ENCODE results near the gene UCHL1. TPM values are rescaled to one million over a fixed set of nuclear protein-coding genes. Genes with fewer than 3 reads are reported as not detected.

The UCHL1 gene
- total RNA-seq, 1 experiment from 2014 or later = 0.74 TPM

GRCh38 chr4:41213625-41214135 lies 43.0 kb upstream of the UCHL1 start:
- POLR2A ChIA-PET = no interaction called here
- CTCF ChIA-PET = interaction anchor here (0.6 to 1.5 kb wide), 7 partner anchors 9 to 350 kb away, joined by 3 to 6 read pairs (median 3); no protein-coding TSS in a partner anchor
- no peaks in the 10 kb centered on the region for H3K9me3 ChIP-seq (ENCODE audit: control insufficient read depth, insufficient read depth, low read depth, low read length)
- peaks cover 4% of the 10 kb centered on the region; the same call in 1 of the 2 replicates for H3K36me3 ChIP-seq (ENCODE audit: control insufficient read depth, insufficient read depth, low read length)
- H3K4me1 ChIP-seq (ENCODE audit: control insufficient read depth, insufficient read depth, low read length) = peaks cover 33% of the 10 kb centered on the region
- peak overlapping the region; percentile 77 for H3K27ac ChIP-seq (ENCODE audit: low read length)
- no peak for DNase-seq (ENCODE audit: low read depth, low spot score)
- intact Hi-C loops (cut with micrococcal nuclease; ENCODE audit: unreplicated experiment) = loop anchor here (2.0 to 5.0 kb wide), 2 partner anchors 237 to 286 kb away; no protein-coding TSS in a partner anchor
- no peaks in the 10 kb centered on the region for H3K27me3 ChIP-seq (ENCODE audit: control insufficient read depth, insufficient read depth, low read length)
- in situ Hi-C loops (cut with HindIII; ENCODE audit: low pct_unique_long_range_greater_than_20kb, low sequenced_read_pairs) = no loop called here
- H3K4me3 ChIP-seq (ENCODE audit: low read depth in 2 of 2, low read length in 2 of 2) = peak overlapping the region; percentile 84 to 91
- no TSS peak for BruUV-seq (replicated peaks)
- TF ChIP-seq, protein P1, sequence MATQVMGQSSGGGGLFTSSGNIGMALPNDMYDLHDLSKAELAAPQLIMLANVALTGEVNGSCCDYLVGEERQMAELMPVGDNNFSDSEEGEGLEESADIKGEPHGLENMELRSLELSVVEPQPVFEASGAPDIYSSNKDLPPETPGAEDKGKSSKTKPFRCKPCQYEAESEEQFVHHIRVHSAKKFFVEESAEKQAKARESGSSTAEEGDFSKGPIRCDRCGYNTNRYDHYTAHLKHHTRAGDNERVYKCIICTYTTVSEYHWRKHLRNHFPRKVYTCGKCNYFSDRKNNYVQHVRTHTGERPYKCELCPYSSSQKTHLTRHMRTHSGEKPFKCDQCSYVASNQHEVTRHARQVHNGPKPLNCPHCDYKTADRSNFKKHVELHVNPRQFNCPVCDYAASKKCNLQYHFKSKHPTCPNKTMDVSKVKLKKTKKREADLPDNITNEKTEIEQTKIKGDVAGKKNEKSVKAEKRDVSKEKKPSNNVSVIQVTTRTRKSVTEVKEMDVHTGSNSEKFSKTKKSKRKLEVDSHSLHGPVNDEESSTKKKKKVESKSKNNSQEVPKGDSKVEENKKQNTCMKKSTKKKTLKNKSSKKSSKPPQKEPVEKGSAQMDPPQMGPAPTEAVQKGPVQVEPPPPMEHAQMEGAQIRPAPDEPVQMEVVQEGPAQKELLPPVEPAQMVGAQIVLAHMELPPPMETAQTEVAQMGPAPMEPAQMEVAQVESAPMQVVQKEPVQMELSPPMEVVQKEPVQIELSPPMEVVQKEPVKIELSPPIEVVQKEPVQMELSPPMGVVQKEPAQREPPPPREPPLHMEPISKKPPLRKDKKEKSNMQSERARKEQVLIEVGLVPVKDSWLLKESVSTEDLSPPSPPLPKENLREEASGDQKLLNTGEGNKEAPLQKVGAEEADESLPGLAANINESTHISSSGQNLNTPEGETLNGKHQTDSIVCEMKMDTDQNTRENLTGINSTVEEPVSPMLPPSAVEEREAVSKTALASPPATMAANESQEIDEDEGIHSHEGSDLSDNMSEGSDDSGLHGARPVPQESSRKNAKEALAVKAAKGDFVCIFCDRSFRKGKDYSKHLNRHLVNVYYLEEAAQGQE (IDR thresholded peaks at IDR 0.05; ENCODE audit: insufficient read depth in 1 of 2, low read depth in 2 of 2, low read length in 1 of 2) = no peak
- TF ChIP-seq SIN3A (IDR thresholded peaks at IDR 0.05; ENCODE audit: borderline replicate concordance, insufficient read depth, low read depth, low read length) = 0 out of 2 replicates have a peak, but pooled peaks have one; percentile 29
- peak; percentile 5 for ATAC-seq

DNA sequence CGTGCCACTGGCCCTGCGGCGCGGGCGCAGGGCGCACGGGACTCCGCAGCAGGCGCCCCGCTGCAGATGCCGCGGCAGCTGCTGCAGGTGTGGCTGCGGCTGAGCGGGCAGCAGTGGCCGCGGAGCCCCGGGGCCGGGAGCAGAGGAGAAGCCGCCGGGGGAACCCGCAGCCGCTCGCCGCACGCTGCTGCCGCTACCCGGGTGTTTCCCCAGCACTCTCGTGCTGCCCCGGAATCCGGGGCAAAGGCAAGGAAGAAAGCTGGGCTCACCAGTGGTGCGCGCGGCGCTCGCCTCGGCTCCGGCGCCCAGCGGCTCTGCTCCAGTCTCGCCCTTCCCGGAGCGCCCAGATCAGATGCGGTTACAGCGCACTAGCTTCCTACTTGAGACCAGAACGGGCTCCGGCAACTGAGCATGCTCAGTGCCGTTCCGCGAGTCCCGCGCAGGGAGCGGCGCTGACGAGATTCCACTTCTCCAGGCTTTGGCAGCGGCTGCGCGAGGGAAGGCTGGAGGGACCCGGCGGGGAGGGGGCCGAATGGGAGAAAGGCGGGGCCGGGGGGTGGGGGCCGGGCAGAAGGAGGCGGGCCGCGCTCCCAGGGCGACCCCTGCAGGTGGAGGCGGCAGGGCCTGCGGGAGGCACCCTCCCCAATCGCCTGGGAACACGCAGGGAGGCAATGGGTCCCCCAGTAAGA lies 42.4 kb upstream of the UCHL1 start, which contains the start of gene APBB2:
TSS of gene APBB2 (minus strand) at position 407 of the 689 bp plus-strand sequence. CDS start 181,288 bp downstream, outside the sequence.
- Histone ChIP-seq H3K27me3 (ENCODE audit: control insufficient read depth, insufficient read depth, low read length) (no peaks in the 10 kb centered on the region), H3K36me3 (ENCODE audit: control insufficient read depth, insufficient read depth, low read length) (peaks cover 4% of the 10 kb centered on the region; the same call in 1 of the 2 replicates), H3K27ac (ENCODE audit: low read length) (peak within 1 kb of the TSS; percentile 93), H3K4me3 (ENCODE audit: low read depth in 2 of 2, low read length in 2 of 2) (peak within 1 kb of the TSS; percentile 84 to 91), H3K4me1 (ENCODE audit: control insufficient read depth, insufficient read depth, low read length) (peaks cover 29% of the 10 kb centered on the region), H3K9me3 (ENCODE audit: control insufficient read depth, insufficient read depth, low read depth, low read length) (no peaks in the 10 kb centered on the region)
- POLR2A ChIA-PET = no interaction called here
- DNase-seq (ENCODE audit: low read depth, low spot score) (peak; percentile 84), ATAC-seq (peak; percentile 87)
- CTCF ChIA-PET = interaction anchor here (0.6 to 1.5 kb wide), 10 partner anchors 9 to 650 kb away, joined by 3 to 8 read pairs (median 4); no protein-coding TSS in a partner anchor
- TF ChIP-seq POLR2AphosphoS5 (IDR thresholded peaks at IDR 0.05; ENCODE audit: low read depth, low read length) (peak; percentile 71; the same call in 1 of the 2 replicates), SIN3A (IDR thresholded peaks at IDR 0.05; ENCODE audit: borderline replicate concordance, insufficient read depth, low read depth, low read length) (0 out of 2 replicates have a peak, but pooled peaks have one; percentile 73), TCF7L2 (IDR thresholded peaks at IDR 0.05; ENCODE audit: low read depth, low read length) (no peak)
- TF ChIP-seq, protein P2, sequence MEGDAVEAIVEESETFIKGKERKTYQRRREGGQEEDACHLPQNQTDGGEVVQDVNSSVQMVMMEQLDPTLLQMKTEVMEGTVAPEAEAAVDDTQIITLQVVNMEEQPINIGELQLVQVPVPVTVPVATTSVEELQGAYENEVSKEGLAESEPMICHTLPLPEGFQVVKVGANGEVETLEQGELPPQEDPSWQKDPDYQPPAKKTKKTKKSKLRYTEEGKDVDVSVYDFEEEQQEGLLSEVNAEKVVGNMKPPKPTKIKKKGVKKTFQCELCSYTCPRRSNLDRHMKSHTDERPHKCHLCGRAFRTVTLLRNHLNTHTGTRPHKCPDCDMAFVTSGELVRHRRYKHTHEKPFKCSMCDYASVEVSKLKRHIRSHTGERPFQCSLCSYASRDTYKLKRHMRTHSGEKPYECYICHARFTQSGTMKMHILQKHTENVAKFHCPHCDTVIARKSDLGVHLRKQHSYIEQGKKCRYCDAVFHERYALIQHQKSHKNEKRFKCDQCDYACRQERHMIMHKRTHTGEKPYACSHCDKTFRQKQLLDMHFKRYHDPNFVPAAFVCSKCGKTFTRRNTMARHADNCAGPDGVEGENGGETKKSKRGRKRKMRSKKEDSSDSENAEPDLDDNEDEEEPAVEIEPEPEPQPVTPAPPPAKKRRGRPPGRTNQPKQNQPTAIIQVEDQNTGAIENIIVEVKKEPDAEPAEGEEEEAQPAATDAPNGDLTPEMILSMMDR (IDR thresholded peaks at IDR 0.05) = peak; percentile 93
- TF ChIP-seq, protein P1 (IDR thresholded peaks at IDR 0.05; ENCODE audit: insufficient read depth in 1 of 2, low read depth in 2 of 2, low read length in 1 of 2) = no peak
- BruUV-seq (replicated peaks) = no TSS peak
- intact Hi-C loops (cut with micrococcal nuclease; ENCODE audit: unreplicated experiment) = loop anchor here (2.0 to 5.0 kb wide), 2 partner anchors 237 to 287 kb away; no protein-coding TSS in a partner anchor
- in situ Hi-C loops (cut with HindIII; ENCODE audit: low pct_unique_long_range_greater_than_20kb, low sequenced_read_pairs) = no loop called here
